Uterus (tissue), 2 donors: Measurements from ENCODE around the gene ZNF48.

ENCODE experiments used
- CTCF ChIP-seq, 4 experiments: fragments of 200-600 bp in 2 of 4; fragments of 450-650 bp in 2 of 4; sonication (generic) in 2 of 4; IDR thresholded peaks; one replicate each; pipeline ENCODE4 v1.5.1; 2016 to 2019; ENCODE audit warnings: antibody characterized with exemption in 4 of 4, mild to moderate bottlenecking in 2 of 4, moderate library complexity in 1 of 4
- POLR2A ChIP-seq, 2 donors: fragments of 450-650 bp; IDR thresholded peaks; one replicate each; pipeline ENCODE4 v1.6.1; 2016; ENCODE audit warnings: antibody characterized with exemption in 2 of 2, mild to moderate bottlenecking in 1 of 2, moderate library complexity in 1 of 2

DNA sequence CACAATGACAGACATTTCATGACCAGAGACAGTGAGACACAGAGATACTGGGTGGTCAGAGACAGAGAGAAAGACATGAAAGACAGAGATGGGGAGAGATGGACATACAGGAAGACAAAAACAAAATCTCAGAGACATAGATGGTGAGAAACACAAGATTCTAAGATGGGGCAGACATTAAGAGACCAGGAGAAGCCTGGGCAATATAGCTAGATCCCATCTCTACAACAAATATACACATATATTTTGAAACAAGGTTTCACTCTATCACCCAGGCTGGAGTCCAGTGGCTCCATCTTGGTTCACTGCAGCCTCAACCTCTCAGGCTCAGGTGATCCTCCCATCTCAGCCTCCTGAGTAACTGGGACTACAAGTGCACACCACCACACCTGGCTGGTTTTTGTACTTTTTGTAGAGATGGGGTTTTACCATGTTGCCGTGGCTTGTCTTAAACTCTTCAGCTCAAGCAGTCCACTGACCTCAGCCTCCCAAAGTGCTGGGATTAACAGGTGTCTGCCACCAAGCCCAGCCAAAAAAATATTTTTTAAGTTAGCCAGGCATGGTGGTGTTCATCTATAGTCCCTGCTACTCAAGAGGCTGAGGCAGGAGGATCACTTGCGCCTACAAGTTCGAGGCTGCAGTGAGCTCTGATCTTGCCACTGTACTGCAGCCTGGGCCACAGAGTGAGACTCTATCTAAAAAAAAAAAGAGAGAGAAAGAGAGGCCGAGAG lies 15.0 kb upstream of the ZNF48 start:
- TF ChIP-seq CTCF (IDR thresholded peaks at IDR 0.05) (no peak), POLR2A (IDR thresholded peaks at IDR 0.05) (no peak)
